GM18508 (cell line): Measurements from ENCODE around the gene ZNF93.
"Not testable (repeated sequence)": the region's sequence is repeated elsewhere in the genome, so short reads cannot be mapped to it uniquely, and the experiment has no call there.

ENCODE experiments used
- ATAC-seq: cut with Tn5 transposase; IDR thresholded peaks from one replicate; pipeline ENCODE4 v1.9.1; 2021; ENCODE audit warnings: moderate number of reproducible peaks; ENCODE audit not compliant: insufficient read depth, unreplicated experiment

The ZNF93 gene

GRCh38 chr19:19900729-19901444, at the start of gene ZNF93:
Gene ZNF93 (plus strand): TSS chr19:19900946. CDS start chr19:19901089, 143 bp downstream.
- ATAC-seq: peak; percentile 79

GRCh38 chr19:19851740-19852139, 49.0 kb upstream of the ZNF93 start:
- not testable (repeated sequence) for ATAC-seq

GRCh38 chr19:19858751-19859150, 42.0 kb upstream of the ZNF93 start:
- no peak for ATAC-seq

GRCh38 chr19:19860756-19861390, 39.9 kb upstream of the ZNF93 start:
- ATAC-seq: no peak

DNA sequence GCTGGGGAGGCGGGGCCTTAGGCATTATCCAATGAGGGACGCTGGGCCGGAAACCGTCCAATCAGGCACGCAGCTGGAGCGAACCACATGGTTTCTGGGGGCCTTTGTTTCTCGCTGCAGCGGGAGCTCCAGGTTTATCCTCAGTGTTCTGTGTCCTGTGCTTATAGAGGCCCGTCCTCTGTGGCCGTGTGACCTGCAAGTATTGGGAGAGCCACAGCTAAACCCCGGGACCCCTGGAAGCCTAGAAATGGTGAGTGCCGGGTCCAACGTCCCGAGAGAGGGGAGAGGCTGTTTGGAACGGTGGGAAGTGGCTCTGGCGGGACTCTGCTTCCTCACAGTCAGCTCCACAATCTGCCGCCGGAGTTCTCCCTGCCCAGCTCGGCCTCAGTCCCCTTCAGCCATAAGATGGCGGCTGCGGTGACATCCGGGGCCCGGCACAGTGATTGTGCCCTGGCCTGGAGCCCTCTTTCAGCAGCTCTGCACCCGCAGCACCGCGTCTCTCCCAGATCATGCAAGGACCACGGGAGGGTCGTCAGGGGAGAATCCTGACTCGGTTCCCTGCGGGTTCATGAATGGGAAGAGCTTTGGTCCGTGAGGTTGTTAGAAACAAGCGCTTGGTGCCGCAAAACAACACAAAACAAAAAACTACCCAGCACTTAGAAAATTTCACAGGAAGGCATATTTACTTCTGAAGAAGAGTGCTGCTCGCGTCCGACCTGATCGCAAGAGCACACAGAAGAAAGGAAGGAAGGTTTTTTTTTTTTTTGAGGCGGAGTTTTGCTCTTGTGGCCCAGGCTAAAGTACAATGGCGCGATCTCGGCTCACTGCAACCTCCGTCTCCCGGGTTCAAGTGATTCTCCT, 34.8 kb upstream of the ZNF93 start, which contains the start of gene ZNF253:
Gene ZNF253 (plus strand): TSS at position 133 of the 861 bp plus-strand sequence. CDS start 115 bp downstream, at position 248.
- peak; percentile 98 for ATAC-seq

- ATAC-seq: no peak
Observed at GRCh38 chr19:19866611-19867248, 34.0 kb upstream of the ZNF93 start.

DNA sequence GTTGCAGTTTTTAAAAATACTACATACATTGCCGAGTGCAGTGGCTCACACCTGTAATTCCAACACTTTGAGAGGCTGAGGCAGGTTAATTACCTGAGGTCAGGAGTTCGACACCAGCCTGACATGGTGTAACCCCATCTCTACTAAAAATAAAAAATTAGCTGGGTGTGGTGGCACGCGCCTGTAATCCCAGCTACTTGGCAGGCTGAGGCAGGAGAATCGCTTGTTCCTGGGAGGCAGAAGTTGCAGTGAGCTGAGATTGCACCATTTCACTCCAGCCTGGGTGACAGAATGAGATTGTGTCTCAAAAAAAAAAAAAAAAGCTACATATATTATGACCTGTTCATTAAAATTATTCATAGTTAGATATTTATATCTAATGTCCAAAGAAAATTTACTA, 30.7 kb upstream of the ZNF93 start:
- ATAC-seq: not testable (repeated sequence)

DNA sequence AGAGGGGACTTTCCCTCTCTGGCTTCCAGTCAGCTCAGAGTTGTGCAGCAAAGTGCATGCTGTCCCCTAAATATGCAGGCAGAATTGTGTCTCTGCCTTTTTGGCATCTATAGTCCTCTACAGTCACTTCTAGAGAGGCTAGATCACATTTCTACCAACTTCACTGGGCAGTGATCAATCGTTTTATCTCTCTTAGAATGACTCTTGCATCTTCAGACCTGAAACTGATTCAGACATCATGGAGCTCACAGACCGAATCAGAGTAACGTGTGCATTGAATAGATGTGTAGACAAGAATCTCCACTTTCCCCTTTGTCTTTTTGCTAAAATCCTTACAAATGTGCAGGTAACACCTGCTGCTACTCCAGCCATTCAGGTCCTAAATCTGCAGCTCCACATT, 28.8 kb upstream of the ZNF93 start:
- ATAC-seq: no peak

DNA sequence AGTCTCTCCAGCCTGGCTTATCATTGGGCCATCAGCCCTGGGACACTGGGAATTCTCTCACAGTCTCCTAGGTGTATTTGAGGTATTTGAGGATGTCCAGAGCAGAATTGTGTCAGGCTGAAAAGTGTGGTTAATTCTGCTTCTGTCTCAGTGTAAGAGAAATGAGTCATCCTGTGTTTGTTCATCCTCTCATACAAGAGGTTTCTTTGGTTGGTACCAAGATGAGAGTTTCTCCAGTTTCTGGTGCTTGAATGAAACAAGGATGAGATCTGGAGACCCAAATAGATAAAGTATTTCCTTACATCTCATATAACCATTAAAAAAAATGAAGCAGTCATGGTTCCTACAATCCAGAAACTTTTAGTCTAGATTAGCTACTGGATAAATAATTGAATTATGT, 27.4 kb upstream of the ZNF93 start:
- ATAC-seq: no peak

DNA sequence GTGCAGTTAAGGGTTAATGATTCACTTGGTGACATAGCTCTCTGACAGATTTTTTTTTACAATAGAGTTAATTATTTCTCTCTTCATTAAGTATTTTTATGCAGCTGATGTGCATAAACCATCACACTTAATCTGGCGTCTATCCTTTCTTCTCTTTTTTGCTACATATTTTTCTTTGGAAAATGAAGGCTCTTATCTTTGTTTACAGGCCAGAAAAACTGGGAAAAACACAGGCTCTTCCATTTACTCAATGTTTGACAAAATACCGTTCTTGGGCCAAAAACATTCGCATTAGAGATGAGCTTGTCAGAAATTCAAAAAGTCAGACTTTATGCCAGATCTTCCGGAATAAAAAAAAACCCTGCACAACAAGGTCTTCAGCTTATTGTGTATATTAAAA, 23.0 kb upstream of the ZNF93 start:
- no peak for ATAC-seq

DNA sequence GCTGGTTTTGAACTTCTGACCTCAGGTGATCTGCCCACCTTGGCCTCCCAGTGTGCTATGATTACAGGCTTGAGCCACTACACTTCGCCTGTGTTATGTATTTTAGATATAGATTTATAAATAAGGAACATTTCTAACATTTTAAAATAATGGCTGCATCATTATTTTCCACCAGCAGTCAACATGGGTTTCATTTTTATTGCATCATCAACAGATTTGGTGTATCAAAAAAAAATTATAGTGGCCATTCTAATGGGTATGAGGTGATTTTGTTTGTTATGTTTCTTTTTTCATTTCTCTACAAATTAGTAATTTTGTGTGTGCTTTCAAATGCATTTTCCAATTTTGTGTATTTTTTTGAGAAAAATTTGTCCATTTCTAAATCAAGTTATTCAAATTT, 16.2 kb upstream of the ZNF93 start:
- ATAC-seq: no peak

DNA sequence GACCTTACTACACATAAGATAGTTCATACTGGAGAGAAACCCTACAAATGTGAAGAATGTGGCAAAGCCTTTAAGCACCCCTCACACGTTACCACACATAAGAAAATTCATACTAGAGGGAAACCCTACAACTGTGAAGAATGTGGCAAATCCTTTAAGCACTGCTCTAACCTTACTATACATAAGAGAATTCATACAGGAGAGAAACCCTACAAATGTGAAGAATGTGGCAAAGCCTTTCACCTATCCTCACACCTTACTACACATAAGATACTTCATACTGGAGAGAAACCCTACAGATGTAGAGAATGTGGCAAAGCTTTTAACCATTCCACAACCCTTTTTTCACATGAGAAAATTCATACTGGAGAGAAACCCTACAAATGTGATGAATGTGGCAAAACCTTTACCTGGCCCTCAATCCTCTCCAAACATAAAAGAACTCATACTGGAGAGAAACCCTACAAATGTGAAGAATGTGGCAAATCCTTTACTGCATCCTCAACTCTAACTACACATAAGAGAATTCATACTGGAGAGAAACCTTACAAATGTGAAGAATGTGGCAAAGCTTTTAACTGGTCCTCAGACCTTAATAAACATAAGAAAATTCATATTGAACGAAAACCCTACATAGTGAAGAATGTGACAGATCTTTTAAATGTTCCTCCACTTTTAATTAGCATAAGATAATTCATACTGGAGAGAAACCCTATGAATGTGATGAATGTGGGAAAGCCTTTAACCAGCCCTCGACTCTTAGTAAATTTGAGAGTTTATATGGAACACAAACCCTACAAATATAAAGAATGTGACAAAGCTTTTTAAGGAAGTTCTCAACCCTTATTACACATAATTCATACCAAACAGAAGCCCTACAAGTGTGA, 8.4 kb upstream of the ZNF93 start:
- ATAC-seq: not testable (repeated sequence)

- ATAC-seq: no peak
Observed at GRCh38 chr19:19900139-19900728, 512 bp upstream of the ZNF93 start.

- not testable (repeated sequence) for ATAC-seq
Observed at GRCh38 chr19:19907551-19907950, 6.8 kb downstream of the ZNF93 start.

GRCh38 chr19:19909654-19910053, 8.9 kb downstream of the ZNF93 start:
- ATAC-seq: no peak

DNA sequence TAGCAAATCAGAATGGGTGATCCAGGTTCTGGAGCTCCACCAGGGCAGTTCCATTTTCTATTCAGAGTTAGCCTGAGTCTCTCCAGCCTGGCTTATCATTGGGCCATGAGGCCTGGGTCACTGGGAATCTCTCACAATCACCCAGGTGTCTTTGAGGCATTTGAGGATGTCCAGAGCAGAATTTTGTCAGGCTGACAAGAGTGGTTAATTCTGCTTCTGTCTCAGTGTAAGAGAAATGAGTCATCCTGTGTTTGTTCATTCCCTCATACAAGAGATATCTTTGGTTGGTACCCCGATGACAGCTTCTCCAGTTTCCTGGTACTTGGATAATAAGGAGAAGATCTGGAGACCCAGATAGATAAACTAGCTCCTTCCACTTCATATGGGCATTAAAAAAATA, 10.4 kb downstream of the ZNF93 start:
- no peak for ATAC-seq

DNA sequence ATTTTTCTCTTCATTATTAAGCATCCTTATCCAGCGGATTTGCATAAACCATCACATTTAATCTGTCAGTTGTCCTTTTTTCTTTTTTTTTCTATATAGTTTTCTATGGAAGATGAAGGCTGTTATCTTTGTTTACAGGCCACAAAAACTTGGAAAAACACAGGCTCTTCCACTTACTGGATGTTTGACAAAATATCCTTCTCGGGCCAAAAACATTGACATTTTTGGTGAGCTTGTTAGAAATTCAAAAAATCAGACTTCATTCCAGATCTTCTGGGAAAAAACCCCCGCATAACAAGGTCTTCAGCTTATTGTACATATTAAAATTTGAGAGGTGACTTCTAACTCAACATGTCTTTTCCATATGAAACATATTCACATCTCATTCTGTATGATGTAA, 13.8 kb downstream of the ZNF93 start:
- ATAC-seq: no peak

GRCh38 chr19:19930417-19930816, 29.7 kb downstream of the ZNF93 start:
- not testable (repeated sequence) for ATAC-seq
